NB4 (cell line): ENCODE measurements around the gene PACSIN3.

Experiments
- CTCF ChIP-seq: IDR thresholded peaks from one replicate; pipeline ENCODE4 v1.5.1; 2012; ENCODE audit warnings: low read depth, low read length
- MAX ChIP-seq: IDR thresholded peaks from 2 replicates; pipeline ENCODE4 v1.6.1; 2011; ENCODE audit warnings: low read depth, low read length
- POLR2A ChIP-seq: IDR thresholded peaks from 2 replicates; pipeline ENCODE4 v1.6.1; 2011; ENCODE audit warnings: mild to moderate bottlenecking; ENCODE audit not compliant: insufficient read length; ENCODE audit errors: extremely low read depth

DNA sequence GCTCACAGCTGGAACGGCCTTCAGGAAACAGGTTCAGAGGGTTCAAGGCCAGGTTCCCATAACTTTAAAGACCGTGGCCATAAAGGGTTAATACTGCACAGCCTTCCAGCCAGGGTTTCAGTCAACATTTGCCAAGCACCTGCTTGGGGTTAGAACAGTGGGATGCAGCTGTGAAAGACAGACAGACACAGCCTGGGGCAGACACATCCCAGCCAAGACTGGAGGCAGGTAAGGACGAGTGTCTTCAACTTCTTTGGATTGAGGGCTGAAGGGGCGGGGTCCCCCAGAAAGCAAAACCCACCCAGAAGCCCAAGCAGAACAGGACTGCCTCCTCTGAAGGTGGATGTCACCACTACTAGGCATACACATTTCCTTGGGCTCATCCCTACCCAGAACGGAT is 23.8 kb downstream of the PACSIN3 start:
- TF ChIP-seq CTCF (no peak), POLR2A (no peak), MAX (no peak)
